PC-3 (cell line): Measurements from ENCODE around the gene TAGLN2. TPM values are rescaled to one million over a fixed set of nuclear protein-coding genes. Genes with fewer than 3 reads are reported as not detected.

Experiments used
- ATAC-seq: fragments of 200-7000 bp; cut with Tn5 transposase; 2 replicates; pipeline ENCODE4 v1.9.1; 2020; ENCODE audit warnings: mild to moderate bottlenecking, moderate library complexity
- BruUV-seq: library from RNA; stranded (reverse); fragments of 400-500 nt; replicated peaks from 2 replicates; lab custom pipeline; 2021; lab: Mats Ljungman, UMichigan
- CTCF ChIA-PET: fragments of 300-600 bp; sonication (Branson Sonifier 250); formaldehyde crosslinking; loops from one replicate; lab custom pipeline; 2022; ENCODE audit warnings: antibody characterized with exemption; lab: Charles Lee
- POLR2A ChIA-PET: fragments of 300-600 bp; sonication (Branson Sonifier 250); formaldehyde crosslinking; loops from one replicate; lab custom pipeline; 2022; ENCODE audit warnings: antibody characterized with exemption; ENCODE audit not compliant: unreplicated experiment; lab: Charles Lee
- DNase-seq: peaks from one replicate; pipeline ENCODE4 v3.0.0-alpha.2; 2015
- H2AFZ ChIP-seq: fragments of 300-600 bp; sonication (generic); 2 replicates; pipeline ENCODE4 v1.6.0; 2016; ENCODE audit warnings: antibody characterized with exemption, low read length
- H3F3A ChIP-seq: fragments of 300-600 bp; sonication (generic); one replicate; pipeline ENCODE4 v1.6.0; 2017; ENCODE audit warnings: antibody characterized with exemption, low read length, control low read depth, mild to moderate bottlenecking; ENCODE audit not compliant: unreplicated experiment
- H3K27ac ChIP-seq: fragments of 300-600 bp; sonication (generic); 2 replicates; pipeline ENCODE4 v1.5.1; 2016; ENCODE audit warnings: mild to moderate bottlenecking, low read length
- H3K27me3 ChIP-seq: fragments of 300-600 bp; sonication (generic); 2 replicates; pipeline ENCODE4 v1.6.1; 2016; ENCODE audit warnings: low read length, mixed read lengths
- H3K36me3 ChIP-seq: fragments of 300-600 bp; sonication (generic); 2 replicates; pipeline ENCODE4 v1.6.1; 2016; ENCODE audit warnings: low read depth, mixed run types, low read length, mixed read lengths
- H3K4me1 ChIP-seq: fragments of 300-600 bp; sonication (generic); 2 replicates; pipeline ENCODE4 v1.5.1; 2016; ENCODE audit warnings: low read length; ENCODE audit not compliant: insufficient read depth
- H3K4me2 ChIP-seq: fragments of 300-600 bp; sonication (generic); 2 replicates; pipeline ENCODE4 v1.6.0; 2016; ENCODE audit warnings: low read length
- H3K4me3 ChIP-seq: fragments of 300-600 bp; sonication (generic); 2 replicates; pipeline ENCODE4 v1.5.1; 2016; ENCODE audit warnings: mild to moderate bottlenecking, low read length, mixed read lengths
- H3K79me2 ChIP-seq: fragments of 300-600 bp; sonication (generic); 2 replicates; pipeline ENCODE4 v1.6.1; 2017; ENCODE audit warnings: low read length, mixed read lengths
- H3K9ac ChIP-seq: fragments of 300-600 bp; sonication (generic); 2 replicates; pipeline ENCODE4 v1.6.0; 2016; ENCODE audit warnings: mild to moderate bottlenecking, low read length
- H3K9me2 ChIP-seq: fragments of 300-600 bp; sonication (generic); replicated peaks from 2 replicates; pipeline ENCODE4 v1.6.1; 2016; ENCODE audit warnings: mixed run types, low read length, mixed read lengths
- H3K9me3 ChIP-seq: fragments of 300-600 bp; sonication (generic); 2 replicates; pipeline ENCODE4 v1.6.1; 2016; ENCODE audit warnings: low read length, mixed read lengths
- H4K20me1 ChIP-seq: fragments of 300-600 bp; sonication (generic); 2 replicates; pipeline ENCODE4 v1.6.1; 2016; ENCODE audit warnings: low read length, mixed read lengths
- EZH2 ChIP-seq: fragments of 300-600 bp; sonication (generic); IDR thresholded peaks from one replicate; pipeline ENCODE4 v1.6.1; 2017; ENCODE audit warnings: antibody characterized with exemption, mild to moderate bottlenecking, low read length; ENCODE audit not compliant: unreplicated experiment
- EZH2phosphoT487 ChIP-seq: fragments of 300-600 bp; sonication (generic); IDR thresholded peaks from 2 replicates; pipeline ENCODE4 v1.6.1; 2018; ENCODE audit warnings: mild to moderate bottlenecking, antibody characterized with exemption, low read length, borderline replicate concordance
- intact Hi-C: fragments of 100-400 bp; cut with micrococcal nuclease; formaldehyde crosslinking; loops from 2 replicates; pipeline ENCODE4 v1.9.0; 2023
- total RNA-seq: library from RNA; depleted of rRNA; stranded (reverse); fragments of >200 nt; gene quantifications from 2 replicates; pipeline ENCODE4 v1.2.3, GENCODE V29; 2014
- TF ChIP-seq, protein P1 (sequence below): fragments of 300-600 bp; sonication (generic); conservative IDR thresholded peaks from 2 replicates; pipeline ENCODE4 v1.5.1; 2017; ENCODE audit warnings: antibody characterized with exemption, low read depth, mild to moderate bottlenecking, low read length

The TAGLN2 gene
- total RNA-seq, 1 experiment from 2014 or later = 1,584 TPM

DNA sequence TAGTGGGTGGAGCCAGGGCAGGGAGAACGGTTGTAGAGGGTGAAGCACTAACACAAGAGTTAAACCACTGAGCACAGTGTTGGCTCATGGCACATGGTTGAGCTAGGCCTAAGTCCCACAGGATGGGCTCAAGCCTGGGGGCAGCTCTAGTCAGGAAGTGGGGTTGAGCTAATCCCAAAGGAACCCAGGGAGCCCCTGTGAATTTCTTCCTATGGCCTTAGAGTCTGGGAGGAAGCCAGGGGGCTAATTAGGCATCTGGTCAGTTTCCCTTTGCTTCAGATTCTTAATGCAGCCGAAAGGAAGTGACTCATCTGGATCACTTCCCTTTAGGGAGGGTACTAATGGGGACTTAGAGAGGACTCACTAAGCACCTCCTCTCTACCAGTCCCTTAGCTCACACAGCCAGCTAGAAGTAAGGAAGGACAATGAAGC, 35.5 kb downstream of the TAGLN2 start:
- no peaks in the 10 kb centered on the region for H3K79me2 ChIP-seq
- BruUV-seq = no TSS peak
- peak; percentile 82 for ATAC-seq
- peak overlapping the region; percentile 65 for H3K9ac ChIP-seq
- peaks cover 27% of the 10 kb centered on the region for H3K4me1 ChIP-seq
- H3F3A ChIP-seq = no peaks in the 10 kb centered on the region
- TF ChIP-seq, protein P1, sequence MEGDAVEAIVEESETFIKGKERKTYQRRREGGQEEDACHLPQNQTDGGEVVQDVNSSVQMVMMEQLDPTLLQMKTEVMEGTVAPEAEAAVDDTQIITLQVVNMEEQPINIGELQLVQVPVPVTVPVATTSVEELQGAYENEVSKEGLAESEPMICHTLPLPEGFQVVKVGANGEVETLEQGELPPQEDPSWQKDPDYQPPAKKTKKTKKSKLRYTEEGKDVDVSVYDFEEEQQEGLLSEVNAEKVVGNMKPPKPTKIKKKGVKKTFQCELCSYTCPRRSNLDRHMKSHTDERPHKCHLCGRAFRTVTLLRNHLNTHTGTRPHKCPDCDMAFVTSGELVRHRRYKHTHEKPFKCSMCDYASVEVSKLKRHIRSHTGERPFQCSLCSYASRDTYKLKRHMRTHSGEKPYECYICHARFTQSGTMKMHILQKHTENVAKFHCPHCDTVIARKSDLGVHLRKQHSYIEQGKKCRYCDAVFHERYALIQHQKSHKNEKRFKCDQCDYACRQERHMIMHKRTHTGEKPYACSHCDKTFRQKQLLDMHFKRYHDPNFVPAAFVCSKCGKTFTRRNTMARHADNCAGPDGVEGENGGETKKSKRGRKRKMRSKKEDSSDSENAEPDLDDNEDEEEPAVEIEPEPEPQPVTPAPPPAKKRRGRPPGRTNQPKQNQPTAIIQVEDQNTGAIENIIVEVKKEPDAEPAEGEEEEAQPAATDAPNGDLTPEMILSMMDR = no peak
- H3K27ac ChIP-seq = peak overlapping the region; percentile 86
- H3K27me3 ChIP-seq = no peaks in the 10 kb centered on the region
- intact Hi-C loops = loop anchor here (2.0 to 5.0 kb wide), 2 partner anchors 35 to 678 kb away; no protein-coding TSS in a partner anchor
- no peaks in the 10 kb centered on the region for H3K36me3 ChIP-seq
- H4K20me1 ChIP-seq = no peaks in the 10 kb centered on the region
- peak overlapping the region; percentile 51 for H3K4me2 ChIP-seq
- CTCF ChIA-PET = interaction anchor here (0.6 to 6.0 kb wide), 9 partner anchors 40 to 117 kb away, joined by 3 to 144 read pairs (median 5); no protein-coding TSS in a partner anchor
- H3K9me2 ChIP-seq = no peaks in the 10 kb centered on the region
- H2AFZ ChIP-seq = peak overlapping the region; percentile 44
- POLR2A ChIA-PET = no interaction called here
- H3K9me3 ChIP-seq = no peaks in the 10 kb centered on the region
- H3K4me3 ChIP-seq = peak overlapping the region; percentile 2; the same call in 1 of the 2 replicates
- peak; percentile 96 for DNase-seq

DNA sequence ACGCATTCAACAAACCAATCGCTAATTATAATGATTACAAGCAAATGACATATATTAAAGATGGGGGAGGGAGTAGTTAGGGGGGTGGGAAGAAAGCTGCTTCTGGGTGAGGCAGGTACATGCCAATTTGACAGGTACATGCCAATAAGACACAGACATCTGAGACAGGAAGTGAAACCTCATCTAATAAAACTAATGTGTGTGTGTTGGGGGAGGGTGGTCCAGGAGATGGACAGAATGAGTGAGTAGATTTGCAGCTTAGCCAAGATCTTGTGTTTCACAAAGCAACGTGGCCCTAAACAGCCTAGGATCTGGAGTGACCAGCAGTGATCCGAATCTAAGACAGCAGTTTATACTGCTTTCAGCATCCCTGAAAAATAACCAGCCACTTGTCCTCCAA, 36.1 kb downstream of the TAGLN2 start:
- H3K9ac ChIP-seq = peak overlapping the region; percentile 65
- H2AFZ ChIP-seq = peak overlapping the region; percentile 44; the same call in 1 of the 2 replicates

DNA sequence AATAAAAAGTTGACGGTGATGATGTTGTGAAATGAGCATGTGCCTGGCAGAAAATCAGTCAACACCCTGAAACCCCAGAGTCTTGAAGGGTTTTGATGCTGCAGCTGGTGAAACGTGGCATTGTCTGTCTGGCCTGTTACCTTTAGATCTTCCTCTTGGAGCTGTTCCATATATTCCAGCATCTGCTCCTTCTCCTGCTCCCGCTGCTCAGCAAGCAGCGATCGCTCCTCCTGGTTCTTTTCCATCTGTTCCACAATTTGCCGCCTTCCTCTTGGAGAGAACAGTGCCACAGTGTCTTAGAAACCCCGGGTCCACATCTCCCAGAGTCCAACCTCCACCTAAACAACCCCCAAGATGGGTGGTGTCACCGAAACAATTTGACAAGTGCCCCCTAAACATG, 41.0 kb downstream of the TAGLN2 start:
- TF ChIP-seq, protein P1 = no peak
- TF ChIP-seq EZH2 (no peak), EZH2phosphoT487 (no peak)
- ATAC-seq (no peak), DNase-seq (no peak)
- no peaks in the 10 kb centered on the region for H4K20me1 ChIP-seq
- intact Hi-C loops = loop anchor here (1.0 kb wide), 1 partner anchor 30 kb away; no protein-coding TSS in a partner anchor
- BruUV-seq = no TSS peak
- H3K4me2 ChIP-seq = no peak overlapping the region
- no peaks in the 10 kb centered on the region for H3K27me3 ChIP-seq
- H3K79me2 ChIP-seq = no peaks in the 10 kb centered on the region
- no peak overlapping the region for H3K4me3 ChIP-seq
- no peak overlapping the region for H2AFZ ChIP-seq
- no peak overlapping the region for H3K27ac ChIP-seq
- no peak overlapping the region for H3K9ac ChIP-seq
- H3F3A ChIP-seq = peaks cover 11% of the 10 kb centered on the region
- CTCF ChIA-PET = no interaction called here
- POLR2A ChIA-PET = no interaction called here
- peaks cover 54% of the 10 kb centered on the region for H3K4me1 ChIP-seq
- no peaks in the 10 kb centered on the region for H3K36me3 ChIP-seq
- H3K9me3 ChIP-seq = no peaks in the 10 kb centered on the region
- no peaks in the 10 kb centered on the region for H3K9me2 ChIP-seq

More for the DNA sequence above, 36.1 kb downstream of the TAGLN2 start:
- ChIA-PET CTCF (interaction anchor here (0.5 to 5.2 kb wide), 5 partner anchors 39 to 212 kb away, joined by 4 to 105 read pairs (median 5); no protein-coding TSS in a partner anchor), POLR2A (no interaction called here)
- Histone ChIP-seq H3K4me3 (peak overlapping the region; percentile 2; the same call in 1 of the 2 replicates), H4K20me1 (no peaks in the 10 kb centered on the region), H3K36me3 (no peaks in the 10 kb centered on the region), H3F3A (no peaks in the 10 kb centered on the region), H3K4me1 (peaks cover 28% of the 10 kb centered on the region), H3K9me2 (no peaks in the 10 kb centered on the region), H3K27ac (peak overlapping the region; percentile 86), H3K9me3 (no peaks in the 10 kb centered on the region), H3K4me2 (peak overlapping the region; percentile 51), H3K27me3 (no peaks in the 10 kb centered on the region), H3K79me2 (no peaks in the 10 kb centered on the region)
- DNase-seq (peak; percentile 64), ATAC-seq (peak; percentile 29)
- BruUV-seq = no TSS peak
- TF ChIP-seq EZH2phosphoT487 (no peak), EZH2 (no peak)
- TF ChIP-seq, protein P1 = no peak
- intact Hi-C loops = no loop called here
